T-cell (primary cell): ENCODE results near the gene C1orf159. TPM values are rescaled to one million over a fixed set of nuclear protein-coding genes. Genes with fewer than 3 reads are reported as not detected.

ENCODE experiments used
- ATAC-seq, 4 experiments: fragments of 200-7000 bp in 3 of 4; fragments of 150-1000 bp in 1 of 4; cut with Tn5 transposase; replicated peaks in 1 of 4; 1 replicate in 3 of 4; 2 replicates in 1 of 4; pipeline ENCODE4 v1.10.0; 2021; ENCODE audit warnings: moderate library complexity in 3 of 4, mild to moderate bottlenecking in 2 of 4, moderate number of reproducible peaks in 1 of 4
- CTCF ChIA-PET, 2 donors: fragments of 300-600 bp; sonication (Branson Sonifier 250); formaldehyde crosslinking; loops; one replicate each; lab custom pipeline; 2022; ENCODE audit warnings: antibody characterized with exemption in 2 of 2; lab: Charles Lee
- POLR2A ChIA-PET, 2 donors: fragments of 300-600 bp; sonication (Branson Sonifier 250); formaldehyde crosslinking; loops; one replicate each; lab custom pipeline; 2022; ENCODE audit warnings: antibody characterized with exemption in 2 of 2; lab: Charles Lee
- DNase-seq, 35 experiments: peaks; one replicate each; pipeline versions ENCODE4 v3.0.0 to v3.0.0-alpha.2; 2013 to 2023
- H3K27ac ChIP-seq: one replicate; pipeline ENCODE4 v1.5.1; 2013; ENCODE audit warnings: low read length
- H3K27me3 ChIP-seq, 2 experiments: replicated peaks in 1 of 2; 1 replicate in 1 of 2; 2 replicates in 1 of 2; pipeline versions ENCODE4 v1.6.1 to v1.7.0; 2013; ENCODE audit warnings: low read length in 1 of 2, mixed read lengths in 1 of 2; ENCODE audit not compliant: control insufficient read depth in 2 of 2, insufficient read depth in 2 of 2; ENCODE audit errors: extremely low read depth in 1 of 2
- H3K36me3 ChIP-seq, 2 donors: 1 replicate in 1 of 2; 2 replicates in 1 of 2; pipeline versions ENCODE4 v1.6.1 to v1.7.0; 2013; ENCODE audit warnings: low read length in 1 of 2; ENCODE audit not compliant: control insufficient read depth in 2 of 2, insufficient read depth in 1 of 2; ENCODE audit errors: extremely low read depth in 1 of 2
- H3K4me1 ChIP-seq, 2 experiments: 1 replicate in 1 of 2; 2 replicates in 1 of 2; pipeline versions ENCODE4 v1.6.1 to v1.7.0; 2013; ENCODE audit warnings: low read length in 2 of 2, mixed read lengths in 1 of 2; ENCODE audit not compliant: insufficient read depth in 2 of 2, control insufficient read depth in 1 of 2; ENCODE audit errors: extremely low read depth in 1 of 2
- H3K4me3 ChIP-seq, 2 donors: 1 replicate in 1 of 2; 2 replicates in 1 of 2; pipeline versions ENCODE4 v1.5.1 to v1.7.0; 2013; ENCODE audit warnings: mild to moderate bottlenecking in 2 of 2, low read length in 1 of 2, moderate library complexity in 1 of 2; ENCODE audit not compliant: control insufficient read depth in 1 of 2; ENCODE audit errors: extremely low read depth in 1 of 2
- H3K9me3 ChIP-seq: 2 replicates; pipeline ENCODE4 v1.7.0; 2013
- H3K27ac Mint-ChIP-seq, 2 donors: one replicate each; pipeline ENCODE4 v1.8.0; 2020 to 2021; ENCODE audit warnings: mild to moderate bottlenecking in 2 of 2, mixed read lengths in 2 of 2
- H3K27me3 Mint-ChIP-seq, 2 donors: one replicate each; pipeline ENCODE4 v1.8.0; 2021 to 2022; ENCODE audit warnings: mixed read lengths in 2 of 2
- H3K36me3 Mint-ChIP-seq: one replicate; pipeline ENCODE4 v1.8.0; 2021; ENCODE audit warnings: mixed read lengths
- H3K4me1 Mint-ChIP-seq, 3 donors: one replicate each; pipeline ENCODE4 v1.8.0; 2020 to 2022; ENCODE audit warnings: mixed read lengths in 3 of 3, mild to moderate bottlenecking in 1 of 3
- H3K4me3 Mint-ChIP-seq, 3 donors: one replicate each; pipeline ENCODE4 v1.8.0; 2020 to 2022; ENCODE audit warnings: mild to moderate bottlenecking in 3 of 3, mixed read lengths in 3 of 3, moderate library complexity in 3 of 3
- H3K9me3 Mint-ChIP-seq, 3 donors: one replicate each; pipeline ENCODE4 v1.8.0; 2020 to 2022; ENCODE audit warnings: mixed read lengths in 3 of 3
- WGBS: methylation state at CpG from one replicate; pipeline ENCODE4 v1.1.5; 2013; ENCODE audit warnings: missing lambda C conversion rate; ENCODE audit not compliant: insufficient coverage; 5-methylcytosine and 5-hydroxymethylcytosine counted together
- total RNA-seq, 35 experiments: library from RNA in 6 of 35; stranded (reverse) in 6 of 35; fragments of 120-200 nt in 1 of 35; gene quantifications; one replicate each; pipeline versions ENCODE4 v1.2.1 to v1.2.4 and lab custom pipeline; 2013 to 2026

C1orf159 gene
- total RNA-seq, 5 donors from 2014 or later (not counting 1 experiment from before 2014, with no cell fraction given), result 20.4 to 37.7 (median 22.5) TPM

- Mint-ChIP-seq H3K36me3 (no peaks in the 10 kb centered on the region), H3K9me3 (no peaks in the 10 kb centered on the region)
- POLR2A ChIA-PET, result no interaction called here
Observed at GRCh38 chr1:1049318-1050165, 66.3 kb downstream of the C1orf159 start.

DNA sequence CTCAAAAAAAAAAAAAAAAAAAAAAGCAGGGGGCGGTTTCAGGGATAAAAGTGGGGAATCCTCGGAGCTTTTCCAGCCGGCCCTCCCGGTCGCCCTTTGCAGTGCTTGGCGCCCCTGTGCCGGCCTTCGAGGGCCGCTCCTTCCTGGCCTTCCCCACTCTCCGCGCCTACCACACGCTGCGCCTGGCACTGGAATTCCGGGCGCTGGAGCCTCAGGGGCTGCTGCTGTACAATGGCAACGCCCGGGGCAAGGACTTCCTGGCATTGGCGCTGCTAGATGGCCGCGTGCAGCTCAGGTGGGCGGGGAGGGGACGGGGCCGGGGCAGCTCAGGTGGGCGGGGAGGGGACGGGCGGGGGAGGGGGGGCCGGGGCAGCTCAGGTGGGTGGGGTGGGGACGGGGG lies 67.1 kb downstream of the C1orf159 start:
- H3K36me3 ChIP-seq, result no peaks in the 10 kb centered on the region
- H3K27ac ChIP-seq, result no peak overlapping the region
- no peak overlapping the region for H3K27ac Mint-ChIP-seq
- no peaks in the 10 kb centered on the region for H3K4me1 Mint-ChIP-seq
- no peak overlapping the region for H3K4me3 ChIP-seq
- H3K4me3 Mint-ChIP-seq, result no peak overlapping the region
- ATAC-seq (no peak), DNase-seq (no peak)
- H3K9me3 ChIP-seq, result no peaks in the 10 kb centered on the region
- WGBS, result 98% methylated on average over 12 of the region's 28 CpGs
- no peaks in the 10 kb centered on the region for H3K4me1 ChIP-seq
- no peaks in the 10 kb centered on the region for H3K9me3 Mint-ChIP-seq
- no peaks in the 10 kb centered on the region for H3K27me3 ChIP-seq
- ChIA-PET POLR2A (no interaction called here), CTCF (no interaction called here)
- H3K27me3 Mint-ChIP-seq, result no peaks in the 10 kb centered on the region
- no peaks in the 10 kb centered on the region for H3K36me3 Mint-ChIP-seq

More at GRCh38 chr1:1049318-1050165, 66.3 kb downstream of the C1orf159 start:
- no peaks in the 10 kb centered on the region for H3K27me3 Mint-ChIP-seq
- 90% methylated on average over 42 of the region's 57 CpGs for WGBS
- no peak overlapping the region for H3K4me3 ChIP-seq
- H3K27ac ChIP-seq, result no peak overlapping the region
- H3K4me1 ChIP-seq, result no peaks in the 10 kb centered on the region
- ATAC-seq (no peak), DNase-seq (no peak)
- H3K9me3 ChIP-seq, result no peaks in the 10 kb centered on the region
- no peaks in the 10 kb centered on the region for H3K36me3 ChIP-seq
- H3K4me3 Mint-ChIP-seq, result no peak overlapping the region
- no peaks in the 10 kb centered on the region for H3K4me1 Mint-ChIP-seq
- H3K27me3 ChIP-seq, result no peaks in the 10 kb centered on the region
- no peak overlapping the region for H3K27ac Mint-ChIP-seq
- CTCF ChIA-PET, result no interaction called here

DNA sequence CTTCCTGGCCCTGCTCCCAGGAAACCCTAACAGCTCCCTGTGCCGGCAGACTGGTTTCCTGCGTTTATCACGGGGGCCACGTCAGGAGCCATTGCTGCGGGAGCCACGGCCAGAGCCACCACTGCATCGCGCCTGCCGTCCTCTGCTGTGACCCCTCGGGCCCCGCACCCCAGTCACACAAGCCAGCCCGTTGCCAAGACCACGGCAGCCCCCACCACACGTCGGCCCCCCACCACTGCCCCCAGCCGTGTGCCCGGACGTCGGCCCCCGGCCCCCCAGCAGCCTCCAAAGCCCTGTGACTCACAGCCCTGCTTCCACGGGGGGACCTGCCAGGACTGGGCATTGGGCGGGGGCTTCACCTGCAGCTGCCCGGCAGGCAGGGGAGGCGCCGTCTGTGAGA lies 67.9 kb downstream of the C1orf159 start:
- ChIA-PET POLR2A (no interaction called here), CTCF (no interaction called here)
- no peaks in the 10 kb centered on the region for H3K27me3 Mint-ChIP-seq
- no peaks in the 10 kb centered on the region for H3K4me1 Mint-ChIP-seq
- H3K36me3 Mint-ChIP-seq, result no peaks in the 10 kb centered on the region
- no peaks in the 10 kb centered on the region for H3K36me3 ChIP-seq
- ATAC-seq (no peak), DNase-seq (no peak)
- H3K9me3 Mint-ChIP-seq, result no peaks in the 10 kb centered on the region
- no peak overlapping the region for H3K27ac ChIP-seq
- no peaks in the 10 kb centered on the region for H3K27me3 ChIP-seq
- H3K4me3 Mint-ChIP-seq, result no peak overlapping the region
- no peaks in the 10 kb centered on the region for H3K9me3 ChIP-seq
- H3K27ac Mint-ChIP-seq, result no peak overlapping the region
- 88% methylated on average over 13 of the region's 25 CpGs for WGBS
- H3K4me3 ChIP-seq, result no peak overlapping the region
- no peaks in the 10 kb centered on the region for H3K4me1 ChIP-seq

DNA sequence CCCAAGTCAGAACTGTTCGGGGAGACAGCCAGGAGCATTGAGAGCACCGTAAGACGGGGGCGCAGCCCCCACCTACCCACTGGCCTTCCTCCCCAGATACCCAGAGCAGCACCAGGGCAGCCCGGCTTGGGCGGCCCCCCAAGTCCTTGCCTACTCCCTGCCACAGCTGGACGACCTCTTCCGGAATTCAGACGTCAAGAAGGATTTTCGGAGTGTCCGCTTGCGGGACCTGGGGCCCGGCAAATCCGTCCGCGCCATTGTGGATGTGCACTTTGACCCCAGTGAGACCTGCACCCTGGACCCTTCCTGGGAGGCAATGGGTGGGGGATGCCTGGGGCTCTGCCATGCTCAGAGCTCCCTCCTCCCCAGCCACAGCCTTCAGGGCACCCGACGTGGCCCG lies 68.5 kb downstream of the C1orf159 start:
- Histone ChIP-seq H3K36me3 (no peaks in the 10 kb centered on the region), H3K27ac (no peak overlapping the region), H3K4me1 (no peaks in the 10 kb centered on the region), H3K4me3 (no peak overlapping the region), H3K27me3 (no peaks in the 10 kb centered on the region), H3K9me3 (no peaks in the 10 kb centered on the region)
- DNase-seq, result no peak
- 95% methylated on average over 16 of the region's 19 CpGs for WGBS
- Mint-ChIP-seq H3K4me1 (no peaks in the 10 kb centered on the region), H3K36me3 (no peaks in the 10 kb centered on the region), H3K27me3 (no peaks in the 10 kb centered on the region), H3K27ac (no peak overlapping the region), H3K9me3 (no peaks in the 10 kb centered on the region), H3K4me3 (no peak overlapping the region)
- ATAC-seq, result no peak
- POLR2A ChIA-PET, result no interaction called here
- CTCF ChIA-PET, result no interaction called here

GRCh38 chr1:1046767-1047166 lies 69.1 kb downstream of the C1orf159 start:
- no peaks in the 10 kb centered on the region for H3K36me3 Mint-ChIP-seq
- no peak overlapping the region for H3K27ac Mint-ChIP-seq
- Histone ChIP-seq H3K27me3 (no peaks in the 10 kb centered on the region), H3K9me3 (no peaks in the 10 kb centered on the region), H3K36me3 (no peaks in the 10 kb centered on the region), H3K27ac (no peak overlapping the region), H3K4me1 (no peaks in the 10 kb centered on the region), H3K4me3 (no peak overlapping the region)
- H3K9me3 Mint-ChIP-seq, result no peaks in the 10 kb centered on the region
- ChIA-PET CTCF (no interaction called here), POLR2A (no interaction called here)
- ATAC-seq, result no peak
- WGBS, result 93% methylated on average over 25 of the region's 26 CpGs
- H3K4me3 Mint-ChIP-seq, result no peak overlapping the region
- H3K27me3 Mint-ChIP-seq, result no peaks in the 10 kb centered on the region
- DNase-seq, result no peak
- no peaks in the 10 kb centered on the region for H3K4me1 Mint-ChIP-seq

- no peaks in the 10 kb centered on the region for H3K9me3 ChIP-seq
- no peak overlapping the region for H3K27ac Mint-ChIP-seq
- CTCF ChIA-PET, result no interaction called here
- ATAC-seq, result no peak
- no peaks in the 10 kb centered on the region for H3K36me3 ChIP-seq
- POLR2A ChIA-PET, result no interaction called here
- no peak overlapping the region for H3K4me3 ChIP-seq
- H3K27me3 Mint-ChIP-seq, result no peaks in the 10 kb centered on the region
- H3K27ac ChIP-seq, result no peak overlapping the region
- no peaks in the 10 kb centered on the region for H3K9me3 Mint-ChIP-seq
- 94% methylated on average over 20 of the region's 20 CpGs for WGBS
- H3K4me3 Mint-ChIP-seq, result no peak overlapping the region
- no peaks in the 10 kb centered on the region for H3K36me3 Mint-ChIP-seq
- no peaks in the 10 kb centered on the region for H3K27me3 ChIP-seq
- DNase-seq, result no peak
- no peaks in the 10 kb centered on the region for H3K4me1 ChIP-seq
- H3K4me1 Mint-ChIP-seq, result no peaks in the 10 kb centered on the region
Observed at GRCh38 chr1:1046243-1046642, 69.6 kb downstream of the C1orf159 start.
